ENCODE results near the gene UBE2V1. TPM values are rescaled to one million over a fixed set of nuclear protein-coding genes. Genes with fewer than 3 reads are reported as not detected.
"Not testable (repeated sequence)": the region's sequence is repeated elsewhere in the genome, so short reads cannot be mapped to it uniquely, and the experiment has no call there.

Gene UBE2V1
- 95.4 and 105 TPM in 2 replicates for total RNA-seq (2014; rRNA removed; shearing (Covaris generic))
- polyA plus RNA-seq (2014; cell fraction: nucleus; rRNA removed), result 52.7 and 66.9 TPM in 2 replicates

DNA sequence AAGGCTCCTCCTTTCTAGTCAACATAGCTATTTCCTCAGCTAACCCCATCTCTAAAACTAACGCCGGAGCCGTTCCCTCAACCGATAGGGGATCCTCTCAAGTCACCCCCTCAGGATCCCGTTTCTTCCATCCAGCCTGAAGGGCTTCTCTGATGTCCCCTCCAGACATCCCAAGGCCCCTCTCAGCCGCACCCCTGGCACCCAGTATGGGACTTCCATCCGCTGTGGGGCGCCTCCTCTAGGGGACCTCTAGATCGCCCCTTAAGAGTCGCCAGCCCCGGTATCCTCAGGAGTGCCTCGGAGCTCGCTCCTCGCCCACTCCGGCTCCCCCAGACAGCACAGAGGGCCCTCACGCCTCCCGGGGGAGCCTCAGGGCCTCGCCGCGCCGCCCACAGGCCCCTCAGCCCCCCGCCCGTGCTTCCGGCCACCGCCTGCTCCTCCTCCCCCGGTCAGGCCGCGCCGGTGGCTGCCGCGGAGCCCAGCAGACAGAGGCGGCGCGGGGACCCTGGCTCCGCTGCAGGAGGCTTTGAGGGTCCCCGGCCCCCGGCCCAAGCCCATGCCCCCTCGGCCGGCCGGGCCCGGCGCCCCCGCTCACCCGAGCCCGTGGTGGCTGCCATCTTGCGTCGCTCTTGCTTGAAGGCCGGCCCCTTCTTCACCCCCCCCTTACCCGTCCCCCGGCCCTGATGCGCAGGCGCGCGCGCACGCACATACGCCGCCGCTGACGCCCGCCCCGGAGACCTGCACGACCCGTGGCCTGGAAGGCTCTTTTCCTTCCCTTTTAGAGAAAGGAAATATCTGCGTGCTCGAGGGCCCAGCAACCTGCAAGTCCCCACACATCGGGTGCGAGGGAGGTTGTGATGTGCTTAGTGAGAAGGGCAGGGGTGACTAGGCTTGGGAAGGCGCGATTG, at the start of gene UBE2V1:
TSS of gene UBE2V1 (minus strand) at position 639 of the 908 bp plus-strand sequence. CDS start at position 617, 22 bp downstream.
- peak; percentile 82 for DNase-seq (ENCODE audit: extremely low read depth, low read depth)

DNA sequence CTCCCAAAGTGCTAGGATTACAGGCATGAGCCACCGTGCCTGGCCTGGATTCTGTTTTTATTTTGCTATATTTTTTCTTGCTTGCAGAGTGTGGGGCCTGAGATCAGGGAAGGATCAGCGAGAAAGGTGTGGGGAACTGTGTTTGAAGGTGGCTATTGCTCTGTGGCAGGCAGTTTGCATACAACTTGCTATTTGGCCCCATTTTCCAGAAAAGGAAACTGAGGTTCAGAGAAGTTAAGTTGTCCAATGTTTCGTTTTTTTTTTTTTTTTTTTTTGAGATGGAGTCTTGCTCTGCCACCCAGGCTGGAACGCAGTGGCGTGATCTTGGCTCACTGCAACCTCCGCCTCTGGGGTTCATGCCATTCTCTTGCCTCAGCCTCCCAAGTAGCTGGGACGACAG, 48.5 kb upstream of the UBE2V1 start:
- DNase-seq (ENCODE audit: extremely low read depth, low read depth), result not testable (repeated sequence)

DNA sequence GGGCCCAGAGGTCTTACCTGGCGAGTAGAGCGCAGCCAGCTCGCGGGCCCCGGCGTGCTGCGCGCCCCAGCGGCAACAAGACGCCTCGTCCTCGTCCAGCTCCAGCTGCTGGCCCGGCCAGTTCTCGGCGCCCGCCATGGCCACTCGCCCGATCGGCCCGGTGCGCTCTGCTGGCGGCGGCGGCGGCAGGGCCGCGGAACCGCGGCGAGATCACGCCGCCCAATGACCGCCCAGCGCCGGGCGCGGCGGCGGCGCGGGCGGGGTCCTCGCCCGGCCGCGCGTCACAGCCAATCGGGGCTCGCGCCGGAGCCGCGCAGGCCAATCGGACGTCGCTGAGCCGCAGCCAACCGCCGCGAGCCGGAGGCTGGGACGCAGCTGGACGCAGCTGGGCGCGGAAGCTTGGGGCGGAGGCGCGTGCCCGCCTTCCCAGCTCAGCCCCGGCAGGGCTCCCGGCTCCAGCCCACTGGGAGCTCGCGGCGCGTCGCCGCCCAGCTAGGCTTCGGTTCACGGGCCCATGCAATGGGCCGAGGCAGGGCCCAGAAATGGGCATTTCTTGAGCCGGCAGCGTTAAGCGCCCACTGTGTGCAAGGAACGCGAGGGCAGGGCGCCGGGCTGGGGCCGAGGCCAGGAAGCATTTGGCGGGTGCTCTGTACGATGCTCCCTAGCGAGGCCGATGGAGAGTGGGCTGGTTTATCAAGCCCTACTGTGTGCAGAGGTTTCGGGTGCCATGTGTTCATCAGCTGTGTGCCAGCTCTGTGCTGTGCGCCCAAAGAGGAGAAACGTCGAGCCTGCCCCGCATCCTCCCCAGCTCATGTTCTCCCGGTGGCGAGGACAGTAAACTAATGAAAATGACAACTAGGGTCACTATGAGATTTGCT, 40.8 kb upstream of the UBE2V1 start, which contains the start of gene PEDS1:
TSS of gene PEDS1 (minus strand) at position 224 of the 878 bp plus-strand sequence. CDS start at position 138, 86 bp downstream.
- DNase-seq (ENCODE audit: extremely low read depth, low read depth), result peak; percentile 89

DNA sequence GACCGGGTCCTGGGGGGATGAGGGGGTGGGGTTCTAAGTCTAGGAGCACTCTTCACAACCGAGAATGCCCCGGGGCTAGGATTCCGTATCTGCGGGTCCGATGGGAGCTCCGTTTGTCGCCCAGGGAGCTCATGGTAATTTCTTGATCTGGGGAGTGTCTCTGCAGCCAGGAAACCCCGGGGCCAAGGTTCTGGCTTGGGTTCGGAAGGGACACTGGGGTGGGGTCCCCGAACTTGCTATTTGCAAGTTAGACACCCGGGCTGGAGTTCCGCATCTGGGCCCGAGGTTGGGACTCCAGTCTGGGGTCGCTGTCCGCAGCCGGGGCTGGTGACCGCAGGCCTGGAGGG, 40.2 kb upstream of the UBE2V1 start:
- DNase-seq (ENCODE audit: extremely low read depth, low read depth), result no peak

DNA sequence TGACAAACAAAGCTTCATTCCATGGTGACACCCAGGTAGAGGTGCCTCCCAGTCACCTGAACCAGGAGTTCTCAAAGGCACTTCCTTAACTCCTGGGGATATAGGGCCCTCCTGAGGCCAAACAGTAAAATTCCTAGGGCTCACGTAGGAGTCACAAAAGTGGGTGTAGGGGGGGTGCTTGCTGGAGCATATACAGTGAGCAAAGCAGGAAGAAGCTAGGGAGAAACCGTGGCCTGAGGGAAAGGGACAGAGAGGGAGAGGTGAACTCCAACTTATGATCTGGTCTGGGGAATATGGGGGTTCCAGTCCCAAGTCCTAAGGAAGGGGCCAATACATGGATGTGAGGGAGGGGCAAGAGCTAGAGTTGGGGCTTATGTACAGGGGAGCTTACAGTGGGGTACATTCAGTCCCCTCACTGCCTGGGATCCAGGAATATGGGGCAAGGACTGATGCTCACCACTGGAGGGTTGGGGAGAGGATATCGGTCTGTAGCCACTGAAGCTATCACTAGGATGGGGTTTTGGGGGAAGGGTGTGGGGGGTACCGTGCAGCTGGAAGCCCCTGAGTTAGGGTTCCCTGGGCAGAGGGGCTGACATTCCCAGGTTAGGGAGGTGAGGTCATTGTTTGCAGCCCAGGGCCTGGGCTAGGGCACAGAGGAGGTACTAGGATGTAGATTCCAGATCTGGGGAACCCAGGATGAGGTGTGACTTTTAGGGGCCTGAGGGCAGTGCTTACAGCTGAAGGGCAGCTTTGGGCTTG, 39.6 kb upstream of the UBE2V1 start:
- DNase-seq (ENCODE audit: extremely low read depth, low read depth), result no peak

DNA sequence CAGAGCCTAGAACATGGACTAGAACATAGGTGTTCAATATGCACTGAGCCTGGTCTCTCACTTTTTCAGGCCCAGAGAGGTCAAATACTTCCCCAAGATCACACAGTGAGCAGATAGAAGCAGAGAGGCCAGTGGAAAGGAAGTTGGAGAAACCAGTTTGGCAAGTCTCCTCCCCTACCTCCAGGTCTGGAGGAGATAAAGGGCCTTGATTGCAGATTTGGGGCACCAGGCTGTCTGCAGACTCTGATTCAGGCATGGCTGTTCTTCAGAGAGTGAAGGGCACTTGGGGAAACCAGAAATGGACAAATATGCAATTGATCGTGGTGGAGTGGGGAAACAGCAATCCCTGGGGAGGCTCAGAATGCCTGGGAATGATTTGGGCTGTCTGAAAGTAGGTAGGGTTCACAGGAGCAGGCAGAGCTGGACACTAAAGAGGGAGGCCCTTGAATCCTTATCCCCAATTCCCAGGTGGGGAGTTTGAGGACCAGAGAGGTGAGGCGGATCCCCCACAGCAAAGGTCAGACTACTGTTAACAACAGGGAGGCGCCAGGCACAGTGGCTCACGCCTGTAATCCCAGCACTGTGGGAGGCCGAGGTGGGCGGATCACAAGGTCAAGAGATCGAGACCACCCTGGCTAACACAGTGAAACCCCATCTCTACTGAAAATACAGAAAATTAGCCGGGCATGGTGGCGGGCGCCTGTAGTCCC, 38.2 kb upstream of the UBE2V1 start:
- no peak for DNase-seq (ENCODE audit: extremely low read depth, low read depth)

DNA sequence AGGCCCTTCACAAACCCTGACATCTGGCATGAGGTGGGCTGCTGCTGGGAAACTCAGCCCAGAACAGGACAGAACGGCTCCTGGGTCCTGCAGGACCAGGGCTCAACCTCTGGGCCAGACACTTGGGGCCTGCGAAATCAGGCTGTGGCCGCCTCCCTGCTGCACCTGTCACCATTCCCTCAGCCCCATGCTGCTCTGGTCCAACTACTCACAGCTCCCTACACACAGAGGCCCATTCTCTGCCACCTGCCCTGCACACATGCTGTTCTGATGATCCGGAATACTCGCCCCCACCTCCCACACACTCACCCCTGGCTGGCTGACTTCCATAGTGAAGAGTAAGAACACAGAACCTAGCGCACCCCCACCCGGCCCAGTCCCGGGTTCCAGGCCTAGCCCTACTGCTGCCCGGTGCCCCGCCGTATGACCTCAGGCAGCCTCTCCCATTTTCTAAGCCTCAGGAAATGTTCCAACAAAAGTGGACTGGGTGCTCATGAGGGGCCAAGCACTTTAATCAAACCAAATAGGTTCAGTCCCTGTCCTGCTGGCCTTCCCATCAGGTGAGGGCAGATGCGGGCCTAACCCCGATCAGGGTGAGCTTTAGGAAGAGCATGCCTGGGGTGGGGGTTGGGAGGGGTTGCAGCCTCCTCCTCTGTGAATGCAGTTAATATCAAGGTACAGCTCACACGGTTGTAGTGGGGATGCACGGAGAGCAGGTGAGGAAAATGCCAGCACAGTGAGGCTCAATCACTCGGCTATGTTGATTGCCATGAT, 36.7 kb upstream of the UBE2V1 start:
- DNase-seq (ENCODE audit: extremely low read depth, low read depth), result no peak

DNA sequence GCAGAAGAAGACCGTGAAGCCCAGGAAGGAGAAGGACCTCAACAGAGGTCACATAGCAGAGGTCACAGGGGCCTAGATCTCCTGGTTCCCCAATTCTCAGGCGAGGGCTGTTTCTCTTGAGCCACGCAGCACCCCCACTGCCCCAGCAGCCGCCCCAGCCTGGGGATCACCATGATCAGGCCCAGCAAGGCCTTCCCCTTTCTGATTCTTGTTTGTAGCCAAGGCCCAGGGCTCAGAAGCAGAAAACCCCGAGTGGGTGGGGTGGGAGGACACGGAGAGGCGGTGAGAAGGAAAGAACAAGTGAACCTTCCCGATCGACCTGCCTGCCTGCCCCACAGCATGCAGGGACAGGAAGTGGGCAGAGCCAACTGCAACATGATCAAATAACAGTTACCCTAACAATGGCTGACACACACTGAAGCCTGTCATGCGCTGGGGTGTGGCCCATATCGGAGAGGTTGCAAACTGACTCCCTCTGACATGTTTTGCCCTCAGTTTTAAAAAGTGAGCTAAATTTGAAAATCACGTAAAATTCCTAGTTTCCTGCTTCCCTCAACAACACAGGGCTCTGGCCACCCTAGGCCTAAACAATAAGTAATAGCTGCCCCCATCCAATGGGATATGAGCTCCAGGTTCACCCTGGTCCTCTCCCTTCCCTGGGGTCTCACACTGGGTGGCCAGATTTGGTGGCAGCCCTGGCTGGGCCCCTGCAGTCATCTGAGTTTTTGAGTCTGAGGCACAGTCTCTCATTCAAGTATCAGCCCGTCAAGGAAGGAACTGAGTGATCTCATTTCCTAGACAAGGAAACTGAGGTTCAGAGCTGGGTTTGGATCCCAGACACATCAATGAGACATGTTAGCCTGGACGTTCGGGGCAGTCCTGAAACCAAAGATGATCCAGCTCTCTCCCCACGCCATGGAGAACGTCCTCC, 34.0 kb upstream of the UBE2V1 start:
- no peak for DNase-seq (ENCODE audit: extremely low read depth, low read depth)

DNA sequence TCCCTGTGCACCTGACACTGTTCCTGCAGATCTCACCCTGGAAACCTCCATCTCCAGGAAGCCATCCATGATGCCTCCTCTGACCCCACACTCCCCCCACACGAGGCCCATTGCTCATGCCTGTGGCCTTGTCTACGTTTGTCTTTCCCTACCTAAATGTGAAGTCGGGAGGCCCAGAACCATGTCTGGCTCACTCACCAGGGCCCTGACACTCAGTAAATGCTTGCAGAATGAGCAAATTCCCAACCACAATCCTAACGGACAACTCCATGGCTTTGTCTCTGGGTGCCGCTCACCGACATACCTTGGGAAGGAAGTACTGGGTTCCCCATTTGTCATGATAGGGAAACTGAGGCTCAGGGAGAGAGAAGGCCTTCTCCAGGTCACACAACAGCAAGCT, 33.3 kb upstream of the UBE2V1 start:
- DNase-seq (ENCODE audit: extremely low read depth, low read depth), result no peak

DNA sequence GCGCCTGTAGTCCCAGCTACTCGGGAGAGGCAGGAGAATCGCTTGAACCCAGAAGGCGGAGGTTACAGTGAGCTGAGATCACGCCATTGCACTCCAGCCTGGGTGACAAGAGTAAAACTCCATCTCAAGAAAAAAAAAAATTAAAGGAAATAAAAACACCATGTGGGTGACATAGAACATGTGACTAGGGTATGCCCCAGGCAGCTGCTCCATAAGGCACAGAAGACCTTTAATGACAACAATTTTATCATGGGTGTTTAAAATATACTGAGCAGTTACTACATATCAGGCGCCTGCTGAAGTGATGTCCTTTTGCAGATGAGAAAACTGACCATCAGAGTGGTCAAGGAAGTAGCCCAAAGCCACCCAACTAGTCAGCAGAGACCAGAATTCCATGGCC, 32.6 kb upstream of the UBE2V1 start:
- DNase-seq (ENCODE audit: extremely low read depth, low read depth), result no peak

DNA sequence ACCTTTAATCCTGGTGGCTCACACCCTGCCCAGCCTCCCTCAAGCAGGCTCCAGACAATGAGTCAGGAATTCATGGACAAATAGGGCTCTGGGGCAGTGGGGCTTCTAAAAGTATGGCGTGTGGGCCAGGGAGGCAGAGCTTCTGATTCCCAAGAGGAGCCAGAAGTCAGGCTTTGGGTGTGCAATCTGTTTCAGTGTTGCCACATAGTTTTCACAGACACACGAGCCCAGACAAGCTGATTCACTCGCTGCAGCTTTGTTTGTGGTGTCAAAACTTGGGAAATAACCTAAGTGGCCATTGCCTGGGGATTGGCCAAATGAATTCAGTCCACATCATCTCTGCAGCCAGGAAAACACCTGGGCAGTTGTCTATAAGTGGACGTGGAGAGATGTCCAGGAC, 31.4 kb upstream of the UBE2V1 start:
- peak; percentile 77 for DNase-seq (ENCODE audit: extremely low read depth, low read depth)

DNA sequence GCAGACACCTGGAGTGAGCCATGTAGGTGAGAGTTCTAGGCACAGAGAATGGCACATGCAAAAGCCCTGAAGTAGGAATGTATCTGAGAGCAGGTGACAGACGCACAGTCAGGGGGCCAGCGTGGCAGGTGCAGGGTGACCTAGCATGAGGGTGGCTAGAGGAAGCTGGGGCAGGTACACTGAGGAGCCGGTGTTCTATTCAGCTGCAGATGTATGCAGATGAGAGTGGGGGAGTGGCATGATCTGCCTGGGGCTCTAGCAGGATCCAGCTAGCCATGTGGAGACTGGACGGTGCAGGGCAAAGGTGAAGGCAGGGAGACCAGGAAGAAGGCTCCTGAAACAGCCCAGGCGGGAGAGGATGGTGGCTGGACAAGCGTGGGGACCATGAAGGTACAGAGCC, 29.9 kb upstream of the UBE2V1 start:
- no peak for DNase-seq (ENCODE audit: extremely low read depth, low read depth)

DNA sequence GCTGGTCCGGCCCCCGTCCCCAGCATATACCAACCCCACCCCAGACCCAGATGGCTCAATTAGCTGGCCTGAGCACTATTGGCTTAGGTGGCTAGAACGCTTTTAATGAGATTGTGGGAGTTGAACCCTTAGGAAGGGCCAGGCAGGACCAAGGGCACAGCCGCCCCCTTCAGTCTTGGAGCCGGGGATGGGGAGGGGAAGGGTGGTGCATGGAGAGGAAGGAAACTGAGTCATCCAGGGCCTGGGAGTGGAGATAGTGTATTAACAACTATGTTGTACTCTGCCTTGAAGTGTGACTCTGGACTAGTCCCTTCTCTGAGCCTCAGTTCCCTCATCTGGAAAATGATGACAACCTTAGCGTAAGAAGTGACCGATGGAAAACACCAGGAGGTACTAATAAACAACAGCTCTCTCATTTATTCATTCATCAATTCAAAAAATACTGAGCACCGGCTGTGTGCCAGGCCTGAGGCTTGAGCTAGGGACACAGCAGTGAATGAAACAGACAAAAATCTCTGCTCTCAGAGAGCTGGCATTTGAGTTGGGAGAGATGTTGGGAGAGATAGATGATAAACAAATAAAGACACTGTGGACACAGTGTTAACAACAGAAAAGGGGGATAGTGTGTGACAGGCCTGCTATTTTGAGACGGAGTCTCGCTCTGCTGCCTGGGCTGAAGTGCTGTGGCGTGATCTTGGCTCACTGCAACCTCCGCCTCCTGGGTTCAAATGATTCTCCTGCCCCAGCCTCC, 29.0 kb upstream of the UBE2V1 start:
- no peak for DNase-seq (ENCODE audit: extremely low read depth, low read depth)

DNA sequence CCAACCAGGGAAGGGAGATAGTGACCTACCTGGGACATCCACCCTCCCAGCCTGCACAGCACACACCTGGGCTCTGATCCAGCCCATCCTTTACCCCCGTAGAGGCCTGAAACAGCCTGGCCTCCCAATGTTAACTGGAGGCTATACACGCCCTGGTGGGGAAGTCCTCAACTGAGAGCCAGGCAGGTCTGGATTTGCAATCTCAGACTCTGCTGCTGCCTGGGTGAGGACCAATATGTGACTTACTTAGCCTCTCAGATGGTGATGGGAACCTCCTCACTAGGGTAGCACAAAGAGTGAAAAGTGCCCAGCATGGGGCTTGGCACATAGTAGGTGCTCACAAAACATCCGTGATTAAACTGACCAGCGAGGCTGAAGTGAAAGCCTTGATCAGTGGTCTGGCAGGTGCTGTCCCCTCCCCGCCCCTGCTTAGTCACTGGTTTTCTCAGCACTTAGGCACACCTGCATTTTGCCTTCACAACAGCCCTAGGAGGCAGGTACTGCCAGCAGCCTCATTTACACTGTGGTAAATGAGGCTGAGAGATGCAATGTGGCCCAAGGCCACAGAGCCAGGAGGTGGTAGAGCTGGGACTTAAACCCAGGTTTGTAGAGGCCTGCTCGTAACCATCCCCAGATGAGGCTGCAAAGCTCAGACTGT, 28.2 kb upstream of the UBE2V1 start:
- DNase-seq (ENCODE audit: extremely low read depth, low read depth), result no peak

DNA sequence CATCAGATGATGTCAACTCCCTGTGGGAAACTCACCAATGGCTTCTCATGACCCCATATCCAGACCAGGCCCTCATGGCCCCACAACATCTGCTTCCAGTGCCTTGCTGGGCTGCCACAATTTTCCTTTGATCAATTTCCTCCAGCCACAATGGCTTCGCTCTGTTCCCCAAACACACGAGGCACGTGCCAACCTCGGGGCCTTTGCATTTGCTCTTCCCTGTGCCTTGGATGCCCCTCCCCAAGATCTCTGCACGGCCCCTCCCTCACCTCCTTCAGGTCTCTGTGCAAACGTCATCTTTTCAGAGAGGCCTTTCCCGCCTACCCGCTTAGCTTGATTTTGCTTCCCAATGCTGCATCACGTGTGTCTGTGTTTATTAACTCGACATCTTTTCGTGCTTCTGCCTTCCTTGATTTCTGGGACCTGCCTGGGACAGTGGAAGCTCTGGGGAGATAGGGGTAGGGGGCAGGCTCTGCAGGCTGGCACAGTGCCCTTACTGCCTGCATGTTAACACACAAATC, 27.4 kb upstream of the UBE2V1 start:
- no peak for DNase-seq (ENCODE audit: extremely low read depth, low read depth)
